Kidney epithelial cell (primary cell): ENCODE results near the gene PRR33. TPM values are rescaled to one million over a fixed set of nuclear protein-coding genes. Genes with fewer than 3 reads are reported as not detected.

Experiments used
- DNase-seq: peaks from one replicate; pipeline ENCODE4 v3.0.0-alpha.2; 2010; ENCODE audit warnings: low read depth
- H3K27me3 ChIP-seq: 2 replicates; pipeline ENCODE4 v1.6.0; 2011; ENCODE audit warnings: low read length; ENCODE audit not compliant: control insufficient read depth, insufficient read depth
- H3K36me3 ChIP-seq: 2 replicates; pipeline ENCODE4 v1.5.1; 2011; ENCODE audit warnings: low read length; ENCODE audit not compliant: control insufficient read depth, insufficient read depth
- H3K4me3 ChIP-seq: 2 replicates; pipeline ENCODE4 v1.5.1; 2011; ENCODE audit warnings: low read depth, mild to moderate bottlenecking, control low read depth, low read length
- total RNA-seq: library from RNA; depleted of rRNA; stranded (reverse); fragments of >200 nt; gene quantifications from 2 replicates; pipeline ENCODE4 v1.2.3, GENCODE V29; 2015
- TF ChIP-seq, protein P1 (sequence below): IDR thresholded peaks from 2 replicates; pipeline ENCODE4 v1.5.1; 2011; ENCODE audit warnings: mild to moderate bottlenecking, moderate library complexity, low read length, control low read depth, inconsistent platforms; ENCODE audit not compliant: insufficient read depth, poor library complexity, severe bottlenecking

The PRR33 gene
- total RNA-seq, 1 donor from 2014 or later = not detected

DNA sequence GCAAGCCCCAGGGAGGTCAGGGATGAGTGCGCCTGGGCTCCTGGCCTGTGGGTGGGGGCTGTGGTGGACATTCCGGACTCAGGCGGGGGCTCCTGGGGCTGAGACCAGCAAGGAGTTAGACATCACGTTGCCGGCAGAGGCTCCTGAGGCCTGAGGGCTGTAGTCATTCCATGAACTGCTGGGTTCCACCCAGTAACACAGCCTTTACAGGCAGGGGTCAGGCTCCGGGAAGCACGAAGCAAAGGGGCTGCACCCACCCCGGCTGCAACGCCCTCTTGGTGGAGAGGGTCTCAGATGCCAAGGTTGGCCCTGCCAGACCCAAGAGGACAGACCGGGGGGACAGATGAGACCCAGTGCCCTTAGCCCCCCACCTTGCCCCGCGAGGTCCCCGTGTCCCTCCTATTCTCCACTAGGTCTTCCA lies 36.8 kb upstream of the PRR33 start:
- no peak for DNase-seq
- Histone ChIP-seq H3K4me3 (no peak overlapping the region), H3K36me3 (no peaks in the 10 kb centered on the region), H3K27me3 (peaks cover 22% of the 10 kb centered on the region)
- TF ChIP-seq, protein P1, sequence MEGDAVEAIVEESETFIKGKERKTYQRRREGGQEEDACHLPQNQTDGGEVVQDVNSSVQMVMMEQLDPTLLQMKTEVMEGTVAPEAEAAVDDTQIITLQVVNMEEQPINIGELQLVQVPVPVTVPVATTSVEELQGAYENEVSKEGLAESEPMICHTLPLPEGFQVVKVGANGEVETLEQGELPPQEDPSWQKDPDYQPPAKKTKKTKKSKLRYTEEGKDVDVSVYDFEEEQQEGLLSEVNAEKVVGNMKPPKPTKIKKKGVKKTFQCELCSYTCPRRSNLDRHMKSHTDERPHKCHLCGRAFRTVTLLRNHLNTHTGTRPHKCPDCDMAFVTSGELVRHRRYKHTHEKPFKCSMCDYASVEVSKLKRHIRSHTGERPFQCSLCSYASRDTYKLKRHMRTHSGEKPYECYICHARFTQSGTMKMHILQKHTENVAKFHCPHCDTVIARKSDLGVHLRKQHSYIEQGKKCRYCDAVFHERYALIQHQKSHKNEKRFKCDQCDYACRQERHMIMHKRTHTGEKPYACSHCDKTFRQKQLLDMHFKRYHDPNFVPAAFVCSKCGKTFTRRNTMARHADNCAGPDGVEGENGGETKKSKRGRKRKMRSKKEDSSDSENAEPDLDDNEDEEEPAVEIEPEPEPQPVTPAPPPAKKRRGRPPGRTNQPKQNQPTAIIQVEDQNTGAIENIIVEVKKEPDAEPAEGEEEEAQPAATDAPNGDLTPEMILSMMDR = no peak

GRCh38 chr11:1927848-1928469 lies 36.3 kb upstream of the PRR33 start:
- Histone ChIP-seq H3K36me3 (no peaks in the 10 kb centered on the region), H3K27me3 (peaks cover 22% of the 10 kb centered on the region), H3K4me3 (no peak overlapping the region)
- TF ChIP-seq, protein P1 = no peak
- DNase-seq = no peak

DNA sequence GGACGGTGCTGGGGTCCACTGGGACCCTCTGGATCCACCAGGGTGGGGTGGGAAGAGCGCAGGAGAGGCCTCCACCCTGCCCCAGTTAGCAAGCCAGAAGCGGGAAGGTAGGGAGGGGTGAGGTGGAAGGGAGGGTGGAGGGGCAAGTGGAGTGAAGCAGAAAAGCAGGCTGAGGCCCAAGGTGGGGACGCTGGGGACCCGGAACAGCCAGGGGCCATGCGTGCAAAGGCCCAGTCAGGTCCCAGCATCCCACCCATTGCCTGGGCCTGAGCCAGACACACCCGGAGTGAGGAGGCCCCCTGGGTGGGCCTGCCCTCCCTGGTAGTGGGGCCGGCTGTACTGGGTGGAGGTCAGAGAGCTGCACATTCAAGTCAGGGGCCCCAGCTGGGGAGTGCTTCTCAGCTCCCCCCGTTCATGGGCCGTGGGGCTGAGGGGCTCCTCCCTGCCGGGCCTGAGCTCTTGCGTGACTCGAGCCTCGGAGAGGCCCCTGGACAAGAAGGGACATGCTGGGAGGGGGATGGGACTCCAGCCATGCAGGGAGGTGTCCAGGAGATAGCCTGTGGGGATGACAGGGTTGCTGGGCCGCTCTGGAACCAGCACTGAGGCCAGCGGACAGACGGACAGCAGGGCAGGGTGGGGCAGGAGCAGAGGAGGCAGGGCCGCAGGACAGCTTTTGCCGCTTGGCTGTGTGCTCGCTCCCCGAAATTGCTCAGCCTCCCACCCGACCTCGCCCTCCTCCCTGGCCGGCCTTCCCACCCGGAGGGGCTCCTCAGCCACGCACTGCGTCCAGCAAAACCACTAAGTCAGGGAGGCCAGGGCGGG lies 35.5 kb upstream of the PRR33 start:
- Histone ChIP-seq H3K4me3 (no peak overlapping the region), H3K27me3 (peaks cover 27% of the 10 kb centered on the region), H3K36me3 (no peaks in the 10 kb centered on the region)
- no peak for DNase-seq
- TF ChIP-seq, protein P1 = no peak

GRCh38 chr11:1926156-1927025 lies 34.7 kb upstream of the PRR33 start:
- TF ChIP-seq, protein P1 = no peak
- Histone ChIP-seq H3K36me3 (no peaks in the 10 kb centered on the region), H3K4me3 (no peak overlapping the region), H3K27me3 (peaks cover 27% of the 10 kb centered on the region)
- no peak for DNase-seq

DNA sequence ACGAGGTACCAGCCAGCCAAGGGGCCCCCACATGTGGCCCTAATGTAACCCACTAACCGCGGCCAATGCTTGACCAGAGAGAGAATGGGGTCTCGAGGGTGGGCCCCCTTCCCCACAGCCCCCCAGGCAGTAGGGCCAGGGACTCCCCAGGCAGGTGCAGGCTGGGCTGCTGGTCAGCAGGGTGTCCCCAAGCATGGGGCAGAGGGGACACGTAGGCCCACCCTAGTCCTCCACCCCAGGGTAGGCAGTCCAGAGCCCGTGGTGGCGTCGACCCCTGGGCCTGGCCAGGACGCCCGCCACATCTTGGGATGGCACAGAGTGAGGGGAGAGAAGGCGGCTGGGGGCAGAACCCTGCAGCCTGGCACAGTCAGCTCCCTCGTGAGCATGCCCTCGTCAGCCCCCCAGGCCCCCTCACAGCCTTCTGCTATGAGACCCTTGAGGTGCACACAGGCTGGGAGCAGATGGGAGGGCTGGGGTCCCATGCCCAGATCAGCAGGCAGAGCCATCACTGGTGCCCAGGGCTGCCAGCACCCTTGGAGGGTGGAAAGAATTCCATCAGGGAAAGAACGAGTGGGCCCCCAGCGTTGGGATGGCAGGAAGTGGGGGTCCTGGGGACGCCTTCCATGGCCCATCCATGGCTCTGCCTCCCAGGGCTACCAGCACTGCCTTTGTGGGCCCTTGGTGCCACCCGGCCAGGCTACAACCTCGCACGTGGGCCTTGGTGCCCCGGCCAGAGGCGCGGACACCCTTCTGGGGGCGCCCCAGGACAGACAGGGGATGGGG lies 33.9 kb upstream of the PRR33 start:
- H3K36me3 ChIP-seq = no peaks in the 10 kb centered on the region
- peaks cover 27% of the 10 kb centered on the region for H3K27me3 ChIP-seq
- no peak for DNase-seq
- H3K4me3 ChIP-seq = no peak overlapping the region
- TF ChIP-seq, protein P1 = no peak
